Skin epidermis (tissue), 12 donors: Measurements from ENCODE around the gene CAAP1.
A peak's percentile ranks its signal among the peaks of the same experiment; 100 is the strongest.
"Not testable (repeated sequence)": the region's sequence is repeated elsewhere in the genome, so short reads cannot be mapped to it uniquely, and the experiment has no call there.

Source experiments
- H3K27ac ChIP-seq, 21 experiments: fragments of 200-600 bp; sonication (generic) in 11 of 21; one replicate each; pipeline ENCODE4 v1.5.0; 2020; ENCODE audit warnings: mild to moderate bottlenecking in 3 of 21, inconsistent platforms in 2 of 21, moderate library complexity in 2 of 21
- H3K4me3 ChIP-seq, 7 experiments: fragments of 200-600 bp; sonication (generic) in 2 of 7; one replicate each; pipeline ENCODE4 v1.5.0; 2020; ENCODE audit warnings: inconsistent platforms in 2 of 7, mild to moderate bottlenecking in 2 of 7, moderate library complexity in 1 of 7

The CAAP1 gene

DNA sequence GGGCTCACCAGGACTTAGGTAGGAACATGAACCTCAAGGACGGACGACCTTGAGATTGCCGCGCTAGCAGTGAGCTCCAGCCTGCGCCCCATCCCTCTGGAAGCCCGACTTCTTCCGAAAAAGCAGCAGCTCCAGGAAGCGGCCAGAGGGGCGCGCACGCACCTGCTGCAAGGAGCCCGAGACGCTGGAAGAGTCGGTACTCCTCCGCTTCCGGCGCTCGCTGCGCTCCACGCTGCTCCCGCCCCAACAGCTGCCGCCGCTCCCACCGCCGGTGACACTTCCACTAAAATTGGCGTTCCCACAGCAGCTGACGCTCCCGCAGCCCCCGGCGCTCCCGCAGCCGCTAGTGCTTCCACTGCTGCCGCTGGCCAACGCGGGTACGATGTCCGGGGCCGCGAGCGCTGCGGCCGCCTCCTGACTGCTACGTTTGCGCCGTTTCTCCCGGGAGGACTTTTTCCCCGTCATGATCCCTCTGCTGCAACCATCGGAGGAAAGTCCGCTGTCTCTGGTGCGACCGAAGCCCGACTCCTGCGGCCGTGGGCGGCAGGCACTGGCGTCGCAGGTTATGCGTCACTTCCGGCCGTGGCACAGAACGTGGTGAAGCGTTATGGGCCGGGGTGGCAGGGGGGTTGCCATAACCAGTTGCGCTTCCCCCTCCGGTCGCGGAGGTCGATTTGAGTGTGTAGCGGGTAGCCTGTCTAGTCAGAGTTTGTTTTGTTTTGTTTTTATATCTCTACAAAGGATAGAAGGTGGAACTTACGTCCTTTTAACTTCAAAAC lies at the start of gene CAAP1:
CAAP1 (minus strand) TSS at position 552 of the 779 bp plus-strand sequence; CDS start at position 465, 87 bp downstream.
- Histone ChIP-seq H3K4me3 (peak within 1 kb of the TSS; percentile 65 to 100 (median 87)), H3K27ac (peak within 1 kb of the TSS; percentile 63 to 99 (median 95))

DNA sequence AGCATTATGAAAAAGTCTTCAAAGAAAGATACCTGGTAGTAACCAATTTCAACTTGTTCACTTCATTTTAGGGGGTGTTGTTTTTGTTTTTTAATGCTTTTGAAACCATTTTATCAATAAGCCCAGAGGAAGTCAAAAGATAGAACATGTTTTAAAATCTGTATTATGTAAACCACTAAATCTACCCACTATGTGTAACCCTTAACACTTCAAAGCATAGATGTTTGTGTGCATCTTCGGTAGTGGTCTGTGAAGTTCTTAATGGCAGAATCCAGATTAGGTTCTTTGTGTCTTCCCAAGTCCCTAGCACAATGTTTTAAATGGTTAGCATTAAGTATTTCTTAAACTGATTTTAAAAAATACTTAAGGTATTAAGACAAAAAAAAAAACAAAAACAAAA lies 48.2 kb upstream of the CAAP1 start:
- no peak overlapping the region for H3K4me3 ChIP-seq
- H3K27ac ChIP-seq: no peak overlapping the region

DNA sequence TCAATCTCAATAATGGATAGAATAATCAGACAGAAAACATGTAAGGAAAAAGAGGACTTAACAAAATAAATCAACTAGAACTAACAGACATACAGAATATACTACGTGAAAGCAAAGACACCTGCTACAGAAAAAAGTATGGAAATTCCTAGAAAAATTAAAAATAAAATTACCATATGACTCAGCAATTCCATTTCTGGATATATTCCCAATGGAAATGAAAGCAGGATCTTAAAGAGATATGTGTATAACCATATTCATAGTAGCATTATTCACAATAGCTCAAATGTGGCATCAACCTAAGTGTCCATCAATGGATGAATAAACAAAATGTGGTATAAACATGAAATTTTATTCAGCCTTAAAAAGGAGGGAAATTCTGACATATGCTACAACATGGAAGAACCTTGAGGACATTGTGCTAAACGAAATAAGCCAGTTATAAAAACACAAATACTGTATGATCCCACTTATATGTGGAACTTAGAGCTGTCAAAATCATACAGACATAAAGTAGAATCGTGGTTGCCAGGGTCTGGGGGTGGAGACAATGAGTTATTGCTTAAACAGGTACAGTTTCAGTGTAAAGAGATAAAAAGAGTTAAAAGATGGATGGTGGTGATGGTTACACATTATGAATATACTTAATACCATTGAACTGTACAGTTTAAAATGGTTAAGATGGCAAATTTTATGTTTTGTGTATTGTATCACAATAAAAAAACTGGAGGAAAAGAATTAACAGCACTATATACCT lies 47.5 kb upstream of the CAAP1 start:
- Histone ChIP-seq H3K27ac (no peak overlapping the region), H3K4me3 (no peak overlapping the region)

DNA sequence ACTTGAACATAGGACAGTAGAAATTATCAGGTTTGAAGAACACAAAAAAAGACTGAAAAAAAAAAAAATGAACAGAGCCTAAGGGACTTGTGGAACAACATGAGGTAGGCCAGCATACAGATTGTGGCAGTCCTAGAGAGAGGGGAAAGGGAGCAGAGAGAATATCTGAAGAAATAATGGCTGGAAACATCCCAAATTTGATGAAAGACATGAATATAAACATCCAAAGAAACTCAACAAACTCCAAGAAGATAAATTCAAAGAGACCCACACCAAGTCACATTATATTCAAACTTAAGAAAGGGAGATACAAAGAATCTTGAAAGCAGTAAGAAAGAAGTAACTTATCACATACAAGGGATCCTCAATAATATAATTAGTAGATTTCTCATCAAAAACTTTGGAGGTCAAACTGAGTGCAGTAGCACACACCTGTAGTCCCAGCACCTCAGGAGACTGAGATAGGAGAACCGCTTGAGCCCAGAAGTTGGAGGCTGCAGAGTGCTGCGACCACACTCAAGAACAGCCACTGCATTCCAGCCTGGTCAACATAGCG lies 45.3 kb upstream of the CAAP1 start:
- Histone ChIP-seq H3K4me3 (no peak overlapping the region), H3K27ac (no peak overlapping the region)

GRCh38 chr9:26935847-26936246 lies 43.2 kb upstream of the CAAP1 start:
- Histone ChIP-seq H3K4me3 (no peak overlapping the region), H3K27ac (no peak overlapping the region)

DNA sequence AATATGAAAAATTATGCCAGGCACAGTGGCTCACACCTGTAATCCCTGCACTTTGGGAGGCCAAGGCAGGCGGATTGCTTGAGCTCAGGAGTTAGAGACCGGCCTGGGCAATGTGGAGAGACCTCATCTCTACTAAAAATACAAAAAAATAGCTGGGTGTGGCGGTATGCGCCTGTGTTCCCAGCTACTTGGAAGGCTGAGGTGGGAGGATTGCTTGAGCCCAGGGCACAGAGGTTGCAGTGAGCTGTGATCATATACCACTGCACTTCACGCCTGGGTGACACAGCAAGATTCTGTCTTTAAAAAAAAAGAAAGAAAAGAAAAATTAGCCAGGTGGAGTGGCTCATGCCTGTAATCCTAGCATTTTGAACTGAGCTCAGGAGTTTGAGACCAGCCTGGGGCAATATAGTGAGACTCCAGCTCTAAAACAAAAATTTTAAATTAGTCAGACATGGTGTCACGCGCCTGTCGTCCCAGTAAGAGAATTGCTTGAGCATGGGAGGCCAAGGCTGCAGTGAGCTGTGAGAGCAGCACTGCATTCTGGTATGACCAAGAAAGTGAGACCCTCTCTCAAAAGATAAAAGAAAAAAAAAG lies 36.4 kb upstream of the CAAP1 start:
- H3K27ac ChIP-seq: no peak overlapping the region
- no peak overlapping the region for H3K4me3 ChIP-seq

- Histone ChIP-seq H3K4me3 (no peak overlapping the region), H3K27ac (no peak overlapping the region)
Observed at GRCh38 chr9:26925609-26926008, 33.0 kb upstream of the CAAP1 start.

DNA sequence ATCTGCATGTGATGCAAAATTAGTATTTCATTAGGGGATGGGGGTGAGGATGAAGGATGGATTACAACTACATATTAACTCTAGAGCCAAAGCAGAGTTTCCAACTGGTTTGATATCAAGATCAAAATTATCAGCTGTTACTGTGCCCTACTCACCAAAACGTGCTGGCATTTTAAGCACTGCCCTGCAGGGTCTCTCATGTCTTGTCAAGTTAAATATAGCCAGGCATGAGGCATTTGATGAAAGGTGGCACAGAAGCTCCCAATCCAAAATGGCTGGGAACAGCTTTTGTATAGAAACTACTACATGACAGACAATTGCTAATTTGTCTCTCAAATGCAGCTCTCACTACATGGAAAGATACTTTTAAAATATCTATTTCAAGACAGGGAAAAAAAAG lies 27.1 kb upstream of the CAAP1 start:
- no peak overlapping the region for H3K4me3 ChIP-seq
- no peak overlapping the region for H3K27ac ChIP-seq

- Histone ChIP-seq H3K4me3 (no peak overlapping the region), H3K27ac (no peak overlapping the region)
Observed at GRCh38 chr9:26913138-26913668, 20.6 kb upstream of the CAAP1 start.

- H3K4me3 ChIP-seq: no peak overlapping the region
- no peak overlapping the region for H3K27ac ChIP-seq
Observed at GRCh38 chr9:26904671-26905070, 12.1 kb upstream of the CAAP1 start.

DNA sequence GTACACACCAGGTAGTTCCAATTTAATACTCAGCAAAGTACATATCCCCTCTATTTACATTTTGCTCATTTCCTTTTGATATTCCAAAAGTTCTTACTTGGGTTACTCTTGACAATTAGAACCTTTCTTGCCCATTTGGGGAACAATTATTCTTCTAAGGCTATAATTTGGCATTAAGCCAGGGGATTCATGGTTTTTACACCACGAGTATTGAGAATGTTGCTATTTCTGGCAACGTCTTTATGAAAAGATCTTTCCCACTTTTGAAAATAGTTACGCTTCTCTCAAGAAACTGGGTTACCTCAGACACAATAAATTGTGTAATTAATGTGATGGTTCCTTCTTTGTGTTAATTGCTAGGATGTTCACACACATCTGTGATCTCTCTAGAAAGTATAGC lies 11.5 kb upstream of the CAAP1 start:
- Histone ChIP-seq H3K27ac (no peak overlapping the region), H3K4me3 (no peak overlapping the region)

DNA sequence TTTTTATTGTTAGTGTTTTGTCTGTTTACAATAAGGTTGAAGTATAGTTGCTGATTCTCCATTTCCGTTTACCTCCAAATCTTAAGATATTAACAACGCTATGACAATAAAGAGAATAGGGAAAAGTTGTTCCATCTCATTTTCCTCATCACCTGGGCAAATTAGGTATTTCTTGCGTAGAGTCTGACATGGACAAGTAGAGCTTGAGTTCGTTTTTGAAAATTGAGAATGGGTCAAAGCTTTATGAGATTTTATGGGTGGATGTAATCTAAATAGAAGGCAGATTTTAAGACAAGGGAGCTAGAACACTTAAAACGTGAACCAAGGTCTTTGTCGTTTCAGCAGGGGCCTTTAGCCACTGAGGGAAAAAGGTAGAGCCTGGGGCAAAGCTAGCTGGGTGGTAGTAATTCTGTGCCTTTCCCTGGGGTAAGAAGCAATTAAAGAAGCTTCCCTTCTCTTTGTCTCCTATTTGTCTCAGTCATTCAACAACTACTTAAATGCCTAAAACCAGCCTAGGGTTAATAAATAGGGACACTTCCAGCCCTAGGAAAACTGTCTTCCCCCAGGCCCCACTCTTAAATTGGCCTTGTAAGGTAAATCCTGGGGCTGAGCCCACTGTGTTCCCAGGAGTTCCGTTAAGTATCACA lies 551 bp upstream of the CAAP1 start:
- Histone ChIP-seq H3K4me3 (peak overlapping the region; percentile 65 to 100 (median 87)), H3K27ac (peak overlapping the region in 20 of 21 experiments; percentile 76 to 99 (median 96))

DNA sequence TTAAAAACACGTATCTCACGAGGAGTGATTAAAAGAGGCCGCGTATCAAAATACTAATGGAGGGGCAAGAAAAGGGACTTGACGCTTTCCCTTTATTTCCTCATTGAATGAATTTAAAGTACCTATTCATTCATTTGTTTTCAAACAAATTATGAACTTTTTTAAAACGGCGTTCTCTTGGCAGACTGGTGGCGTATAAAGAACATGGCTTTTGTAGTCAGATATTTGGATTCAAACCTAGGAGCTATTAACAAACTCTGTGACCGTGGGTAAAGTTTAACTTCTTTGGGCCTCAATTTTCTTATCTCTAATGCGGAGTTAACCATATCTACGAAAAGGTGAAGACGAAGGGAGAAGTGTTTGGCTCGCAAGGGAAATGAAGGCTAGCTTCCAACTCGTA lies 876 bp downstream of the CAAP1 start:
- peak overlapping the region; percentile 65 to 100 (median 87) for H3K4me3 ChIP-seq
- H3K27ac ChIP-seq: peak overlapping the region; percentile 63 to 99 (median 95)

DNA sequence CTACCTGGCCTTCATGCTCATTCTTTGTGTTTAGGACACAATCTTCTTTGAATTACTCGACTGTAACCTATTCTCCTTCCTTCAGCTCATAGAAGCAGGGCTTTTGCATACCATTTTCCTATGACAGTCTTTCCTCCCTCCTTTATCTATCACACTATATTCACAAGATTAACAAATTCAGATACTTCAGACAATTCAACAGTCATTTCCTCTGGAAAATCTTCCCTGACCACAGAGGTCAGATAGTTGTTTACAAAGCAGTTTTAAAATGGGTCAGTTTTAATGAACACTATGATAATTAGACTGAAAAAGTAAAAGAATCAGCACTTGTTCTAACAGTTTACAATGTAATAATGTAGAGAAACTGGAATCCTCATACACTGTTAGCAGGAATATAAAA lies 4.3 kb downstream of the CAAP1 start:
- H3K27ac ChIP-seq: no peak overlapping the region

DNA sequence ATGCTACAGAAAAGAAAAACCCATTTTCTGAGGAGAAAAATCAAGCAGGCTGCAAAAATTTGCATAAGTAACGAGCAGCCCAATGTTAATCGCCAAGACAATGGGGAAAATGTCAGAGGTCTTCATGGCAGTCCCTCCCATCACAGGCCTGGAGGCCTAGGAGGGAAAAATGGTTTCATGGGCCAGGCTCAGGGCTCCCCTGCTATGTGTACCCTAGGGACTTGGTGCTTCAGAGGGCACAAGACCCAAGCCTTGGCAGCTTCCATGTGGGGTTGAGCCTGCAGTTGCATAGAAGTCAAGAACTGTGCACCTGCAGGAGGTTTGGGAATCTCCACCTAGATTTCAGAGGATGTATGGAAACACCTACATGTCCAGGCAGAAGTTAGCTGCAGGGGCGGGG lies 10.4 kb downstream of the CAAP1 start:
- Histone ChIP-seq H3K4me3 (no peak overlapping the region), H3K27ac (no peak overlapping the region)

More for the DNA sequence above, 4.3 kb downstream of the CAAP1 start:
- no peak overlapping the region for H3K4me3 ChIP-seq

- no peak overlapping the region for H3K27ac ChIP-seq
- H3K4me3 ChIP-seq: no peak overlapping the region
Observed at GRCh38 chr9:26880262-26880661, 12.3 kb downstream of the CAAP1 start.

DNA sequence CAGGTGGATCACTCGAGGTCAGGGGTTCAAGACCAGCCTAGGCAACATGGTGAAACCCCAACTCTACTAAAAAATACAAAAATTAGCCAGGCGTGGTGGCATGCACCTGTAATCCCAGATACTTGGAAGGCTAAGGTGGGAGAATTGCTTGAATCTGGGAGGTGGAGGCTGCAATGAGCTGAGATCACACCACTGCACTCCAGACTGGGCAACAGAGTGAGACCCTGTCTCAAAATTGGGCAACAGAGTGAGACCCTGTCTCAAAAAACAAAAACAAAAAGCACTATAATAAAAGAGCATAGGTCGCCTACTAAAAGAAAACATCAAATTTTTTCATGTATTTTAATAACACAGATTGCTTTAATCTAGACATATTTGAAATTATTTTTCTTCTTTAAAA lies 17.4 kb downstream of the CAAP1 start:
- not testable (repeated sequence) for H3K27ac ChIP-seq, H3K4me3 ChIP-seq

GRCh38 chr9:26870292-26870691 lies 22.3 kb downstream of the CAAP1 start:
- no peak overlapping the region for H3K4me3 ChIP-seq
- no peak overlapping the region for H3K27ac ChIP-seq

GRCh38 chr9:26863074-26863473 lies 29.5 kb downstream of the CAAP1 start:
- Histone ChIP-seq H3K4me3 (no peak overlapping the region), H3K27ac (no peak overlapping the region)
